NT2/D1 (cell line): ENCODE results near the gene ANKFN1.

Experiments used
- SUZ12 ChIP-seq: IDR thresholded peaks from 2 replicates; pipeline ENCODE4 v1.6.1; 2011; ENCODE audit not compliant: insufficient read length, insufficient read depth; ENCODE audit errors: extremely low read depth
- YY1 ChIP-seq: IDR thresholded peaks from 2 replicates; pipeline ENCODE4 v1.6.1; 2011; ENCODE audit not compliant: insufficient read length, insufficient read depth
- ZNF274 ChIP-seq: IDR thresholded peaks from 2 replicates; pipeline ENCODE4 v1.6.1; 2011; ENCODE audit warnings: mild to moderate bottlenecking, low read depth, low read length

DNA sequence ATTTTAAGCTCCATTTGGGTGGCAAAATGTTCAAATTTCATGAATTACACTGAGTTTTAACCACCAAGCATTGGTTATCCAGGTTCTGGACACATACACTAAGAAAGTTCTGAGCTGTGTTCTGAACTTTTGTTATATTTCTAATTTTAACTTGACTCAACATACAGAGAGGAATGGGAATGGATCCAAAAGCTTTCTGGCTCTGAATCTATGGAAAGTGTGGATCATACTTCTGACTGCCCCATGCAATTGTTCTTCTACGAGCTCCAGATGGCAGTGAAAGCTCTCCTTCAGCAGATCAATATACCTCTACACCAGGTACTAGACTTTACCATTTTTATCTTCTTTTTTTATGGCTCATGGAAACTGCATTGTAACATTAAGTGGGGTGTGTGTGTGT is 327.2 kb downstream of the ANKFN1 start:
- TF ChIP-seq ZNF274, result no peak
- no peak for TF ChIP-seq YY1
- TF ChIP-seq SUZ12, result no peak
